K562 (cell line): ENCODE measurements around the gene IFT81. TPM values are rescaled to one million over a fixed set of nuclear protein-coding genes. Genes with fewer than 3 reads are reported as not detected.

Experiments
- CXXC5 ChIP-seq: fragments of 250-450 bp; sonication (Bioruptor Pico); IDR thresholded peaks from 2 replicates; pipeline ENCODE4 v1.8.0; 2022; ENCODE audit warnings: inconsistent platforms, mild to moderate bottlenecking, moderate library complexity
- HDAC3 ChIP-seq: fragments of 450-650 bp; IDR thresholded peaks from 2 replicates; pipeline ENCODE4 v1.6.1; 2018; ENCODE audit warnings: borderline replicate concordance, mild to moderate bottlenecking, moderate library complexity; ENCODE audit not compliant: partially characterized antibody
- MAZ ChIP-seq, 2 experiments: fragments of 450-650 bp in 1 of 2; sonication (generic) in 1 of 2; formaldehyde crosslinking; IDR thresholded peaks in 1 of 2; conservative IDR thresholded peaks in 1 of 2; 2 replicates each; pipeline versions ENCODE4 v1.4.0 to v1.5.0; 2020; ENCODE audit warnings: mild to moderate bottlenecking in 1 of 2, missing genetic modification reagents in 1 of 2
- MGA ChIP-seq: fragments of 450-650 bp; IDR thresholded peaks from 2 replicates; pipeline ENCODE4 v1.6.1; 2016; ENCODE audit warnings: mild to moderate bottlenecking, moderate library complexity
- NELFE ChIP-seq: IDR thresholded peaks from 2 replicates; pipeline ENCODE4 v1.6.1; 2011; ENCODE audit warnings: mild to moderate bottlenecking; ENCODE audit not compliant: insufficient read depth, insufficient read length
- NFE2 ChIP-seq: IDR thresholded peaks from 2 replicates; pipeline ENCODE4 v1.6.1; 2014; ENCODE audit warnings: antibody characterized with exemption, low read depth
- NR0B1 ChIP-seq: fragments of 450-650 bp; IDR thresholded peaks from one replicate; pipeline ENCODE4 v1.6.1; 2018; ENCODE audit warnings: mild to moderate bottlenecking, moderate library complexity; ENCODE audit not compliant: partially characterized antibody
- RCOR1 ChIP-seq, 2 experiments: IDR thresholded peaks; 2 replicates each; pipeline ENCODE4 v1.6.1; 2012; ENCODE audit warnings: low read depth in 2 of 2, low read length in 2 of 2, borderline replicate concordance in 1 of 2, improper control_type of control experiment in 1 of 2
- SAP30 ChIP-seq: fragments of 200-600 bp; sonication (generic); IDR thresholded peaks from 2 replicates; pipeline ENCODE4 v1.6.1; 2012; ENCODE audit warnings: borderline replicate concordance, low read depth, mild to moderate bottlenecking, moderate library complexity, low read length, control low read depth, inconsistent platforms; ENCODE audit not compliant: insufficient read depth, poor library complexity, severe bottlenecking
- TEAD4 ChIP-seq, 2 experiments: sonication (generic) in 1 of 2; formaldehyde crosslinking in 1 of 2; IDR thresholded peaks; 2 replicates each; pipeline versions ENCODE4 v1.6.1 to v1.8.0; 2012 to 2022; ENCODE audit warnings: borderline replicate concordance in 1 of 2, inconsistent platforms in 1 of 2, low read length in 1 of 2, mild to moderate bottlenecking in 1 of 2, missing genetic modification reagents in 1 of 2
- USF1 ChIP-seq: sonication (generic); formaldehyde crosslinking; IDR thresholded peaks from 2 replicates; pipeline ENCODE4 v1.9.0; 2022; ENCODE audit warnings: mild to moderate bottlenecking, missing genetic modification reagents
- ZNF24 ChIP-seq: fragments of 450-650 bp; IDR thresholded peaks from 2 replicates; pipeline ENCODE4 v1.6.1; 2016
- ZNF316 ChIP-seq: fragments of 450-650 bp; IDR thresholded peaks from 2 replicates; pipeline ENCODE4 v1.6.1; 2016
- ZNF589 ChIP-seq: fragments of 200-800 bp; sonication (Bioruptor generic); IDR thresholded peaks from 2 replicates; pipeline ENCODE4 v1.6.1; 2016; ENCODE audit warnings: low read depth, missing genetic modification characterization, missing compliant biosample characterization
- polyA plus RNA-seq, 8 experiments: library from polyadenylated mRNA; depleted of rRNA in 4 of 8; stranded (reverse) in 5 of 8; unstranded in 3 of 8; fragments of >200 nt; fragmentation: Nextera tagmentation in 2 of 8; fragmentation: Illumina TruSeq in 1 of 8; extraction: Ambion mirVana in 2 of 8; extraction: Trizol in 1 of 8; gene quantifications; 2 replicates each; pipeline versions ENCODE4 v1.2.1 to v1.2.3, GENCODE V29; 2011 to 2014; ENCODE audit warnings: inconsistent platforms in 1 of 8, missing spikeins in 1 of 8
- total RNA-seq, 7 experiments: library from RNA; depleted of rRNA in 6 of 7; stranded (reverse); fragments of >200 nt in 6 of 7; fragmentation: Illumina TruSeq in 2 of 7; extraction: Trizol in 2 of 7; gene quantifications; 2 replicates each; pipeline versions ENCODE4 v1.2.1 to v1.2.3, GENCODE V29; 2011 to 2021; ENCODE audit warnings: low replicate concordance in 1 of 7

IFT81 gene
- total and polyA plus RNA-seq, 9 of the 15 experiments (the other 6 are each of a cell fraction or from before 2014, with no cell fraction given), result 2.8 to 11.9 (median 7.9) TPM

GRCh38 chr12:110123919-110124268 lies 263 bp upstream of the IFT81 start (continued):
- peak; percentile 41; the same call in 1 of the 2 replicates for TF ChIP-seq USF1 (CRISPR knock-in tag)
- no peak for TF ChIP-seq HDAC3
- TF ChIP-seq SAP30, result peak; percentile 70
- TF ChIP-seq TEAD4 (IDR thresholded peaks at IDR 0.05; ENCODE audit: low read length), result 0 out of 2 replicates have a peak, but pooled peaks have one; percentile 4
- TF ChIP-seq TEAD4 (CRISPR knock-in tag; IDR thresholded peaks at IDR 0.05; ENCODE audit: borderline replicate concordance), result no peak
- TF ChIP-seq NR0B1, result no peak
- no peak for TF ChIP-seq MAZ (CRISPR knock-in tag; conservative IDR thresholded peaks at IDR 0.05 in 1 of 2, IDR thresholded peaks at IDR 0.05 in 1 of 2)
- 0 out of 2 replicates have a peak, but pooled peaks have one; percentile 23 for TF ChIP-seq CXXC5 (CRISPR knock-in tag)
- TF ChIP-seq RCOR1 (IDR thresholded peaks at IDR 0.05; ENCODE audit: borderline replicate concordance in 1 of 2, low read depth in 2 of 2, low read length in 2 of 2), result 0 out of 4 replicates have a peak, but pooled peaks of 1 of the 2 experiments have one; percentile 1
- TF ChIP-seq ZNF589 (CRISPR knock-in tag), result no peak
- no peak for TF ChIP-seq NELFE
- 0 out of 2 replicates have a peak, but pooled peaks have one; percentile 3 for TF ChIP-seq NFE2
- peak; percentile 30; the same call in 1 of the 2 replicates for TF ChIP-seq ZNF316
- TF ChIP-seq ZNF24, result peak; percentile 99
- peak; percentile 88 for TF ChIP-seq MGA
